Measurements from ENCODE around the gene DDIT4. TPM values are rescaled to one million over a fixed set of nuclear protein-coding genes. Genes with fewer than 3 reads are reported as not detected.
A peak's percentile ranks its signal among the peaks of the same experiment; 100 is the strongest.

The DDIT4 gene
- total RNA-seq, 1 experiment from 2014 or later = 462 TPM

DNA sequence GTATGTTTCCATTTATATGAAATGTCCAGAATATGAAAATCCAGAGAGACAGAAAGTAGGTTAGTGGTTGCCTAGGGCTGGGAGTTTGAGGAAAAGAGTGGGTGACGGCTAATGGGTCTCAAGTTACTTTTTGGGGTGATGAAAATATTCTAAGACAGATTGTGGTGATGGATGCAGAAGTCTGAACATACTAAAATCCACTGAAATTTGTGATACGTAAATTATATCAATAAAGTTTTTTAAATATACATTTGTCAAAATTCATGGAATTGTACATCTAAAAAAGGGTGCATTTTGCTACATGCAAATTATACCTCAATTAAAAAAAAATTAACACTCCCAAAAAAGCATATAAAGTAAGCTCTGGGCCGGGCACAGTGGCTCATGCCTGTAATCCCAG is 9.4 kb downstream of the DDIT4 start:
- RAD21 ChIA-PET (ENCODE audit: low non-redundant PET in 1 of 2, low total read pairs in 2 of 2, uncharacterized antibody in 2 of 2, unreplicated experiment in 2 of 2) = no interaction called here
- BruUV-seq (replicated peaks) = no TSS peak
- H3K9me3 ChIP-seq (ENCODE audit: control insufficient read depth in 1 of 2, insufficient read depth in 1 of 2, low read depth in 1 of 2, low read length in 2 of 2) = no peaks in the 10 kb centered on the region
- no peak overlapping the region for H3K9ac ChIP-seq (ENCODE audit: low read length)
- intact Hi-C loops (cut with micrococcal nuclease) = no loop called here
- H3K4me2 ChIP-seq (ENCODE audit: low read length) = no peak overlapping the region
- no peaks in the 10 kb centered on the region for H3K9me2 ChIP-seq (ENCODE audit: insufficient read depth)
- POLR2A ChIA-PET = interaction anchor here (0.7 to 13.5 kb wide), 5 partner anchors 9 to 636 kb away, joined by 3 to 274 read pairs (median 7); partner anchors contain the start of gene DDIT4
- H4K20me1 ChIP-seq (ENCODE audit: insufficient read depth) = no peaks in the 10 kb centered on the region
- H3K27me3 ChIP-seq (ENCODE audit: insufficient read depth, low read length) = no peaks in the 10 kb centered on the region
- no peak overlapping the region for H3K27ac ChIP-seq (ENCODE audit: low read depth, low read length)
- TF ChIP-seq SIN3A (IDR thresholded peaks at IDR 0.05; ENCODE audit: low read depth) (no peak), POLR2A (IDR thresholded peaks at IDR 0.05; ENCODE audit: borderline replicate concordance, extremely low read depth, insufficient read depth, insufficient read length) (no peak), SRF (IDR thresholded peaks at IDR 0.05; ENCODE audit: low read depth) (no peak), EZH2 (IDR thresholded peaks at IDR 0.05) (no peak)
- ATAC-seq = no peak
- CTCF ChIA-PET = no interaction called here
- peaks cover 9 to 25% of the 10 kb centered on the region in 2 experiments; a peak in 3 of 4 replicates for H3K4me1 ChIP-seq (ENCODE audit: control insufficient read depth in 1 of 2, insufficient read depth in 2 of 2, low read length in 2 of 2)
- no peaks in the 10 kb centered on the region for H3K79me2 ChIP-seq (ENCODE audit: insufficient read depth, low read length)
- DNase-seq (ENCODE audit: low read depth, low spot score) = no peak
- H3K36me3 ChIP-seq (ENCODE audit: control insufficient read depth in 1 of 2, insufficient read depth in 2 of 2, low read length in 2 of 2) = no peaks in the 10 kb centered on the region
- no peak overlapping the region for H3K4me3 ChIP-seq (replicated peaks in 1 of 2; ENCODE audit: low read depth in 1 of 2, low read length in 2 of 2)
- no peak overlapping the region for H2AFZ ChIP-seq (ENCODE audit: low read depth, low read length, poor library complexity, severe bottlenecking)

DNA sequence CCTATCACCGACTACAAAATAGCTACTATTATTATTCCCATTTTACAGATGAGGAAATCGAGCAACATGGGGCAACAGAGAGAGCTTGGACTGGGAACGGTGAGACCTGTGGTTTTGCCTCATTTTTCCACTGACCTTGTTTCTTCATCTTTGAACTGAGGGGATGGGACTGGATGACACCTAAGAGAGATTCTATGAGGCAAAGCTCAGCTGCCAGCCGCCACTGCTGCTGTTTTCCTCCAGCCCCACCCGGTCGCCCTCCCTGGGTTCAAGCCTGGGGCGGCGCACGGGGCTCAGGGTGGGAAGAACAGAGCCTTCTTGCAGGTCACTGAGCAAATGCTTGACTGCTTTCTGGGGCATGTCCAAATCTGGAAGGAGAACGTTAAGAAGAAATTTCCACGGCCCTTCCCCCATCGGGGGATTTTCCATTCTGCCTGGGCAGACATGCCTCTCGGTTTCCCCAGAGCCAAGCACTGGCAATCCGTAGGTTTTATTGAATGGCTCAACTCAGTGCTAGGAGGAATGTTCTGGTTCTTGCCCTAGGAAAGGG is 12.3 kb downstream of the DDIT4 start:
- Histone ChIP-seq H3K4me3 (replicated peaks in 1 of 2; ENCODE audit: low read depth in 1 of 2, low read length in 2 of 2) (no peak overlapping the region), H3K27me3 (ENCODE audit: insufficient read depth, low read length) (no peaks in the 10 kb centered on the region), H3K4me2 (ENCODE audit: low read length) (peak overlapping the region; percentile 27), H3K79me2 (ENCODE audit: insufficient read depth, low read length) (no peaks in the 10 kb centered on the region), H3K9me2 (ENCODE audit: insufficient read depth) (no peaks in the 10 kb centered on the region), H4K20me1 (ENCODE audit: insufficient read depth) (no peaks in the 10 kb centered on the region), H3K4me1 (ENCODE audit: control insufficient read depth in 1 of 2, insufficient read depth in 2 of 2, low read length in 2 of 2) (peaks cover 9 to 38% of the 10 kb centered on the region in 2 experiments; a peak in 3 of 4 replicates), H3K27ac (ENCODE audit: low read depth, low read length) (no peak overlapping the region), H3K9me3 (ENCODE audit: control insufficient read depth in 1 of 2, insufficient read depth in 1 of 2, low read depth in 1 of 2, low read length in 2 of 2) (no peaks in the 10 kb centered on the region), H2AFZ (ENCODE audit: low read depth, low read length, poor library complexity, severe bottlenecking) (no peak overlapping the region), H3K36me3 (ENCODE audit: control insufficient read depth in 1 of 2, insufficient read depth in 2 of 2, low read length in 2 of 2) (no peaks in the 10 kb centered on the region), H3K9ac (ENCODE audit: low read length) (no peak overlapping the region)
- no TSS peak for BruUV-seq (replicated peaks)
- DNase-seq (ENCODE audit: low read depth, low spot score) (no peak), ATAC-seq (no peak)
- RAD21 ChIA-PET (ENCODE audit: low non-redundant PET in 1 of 2, low total read pairs in 2 of 2, uncharacterized antibody in 2 of 2, unreplicated experiment in 2 of 2) = no interaction called here
- CTCF ChIA-PET = no interaction called here
- TF ChIP-seq SRF (IDR thresholded peaks at IDR 0.05; ENCODE audit: low read depth) (no peak), FOSL1 (IDR thresholded peaks at IDR 0.05; ENCODE audit: low read depth) (no peak), POLR2A (IDR thresholded peaks at IDR 0.05; ENCODE audit: borderline replicate concordance, extremely low read depth, insufficient read depth, insufficient read length) (no peak), RAD21 (IDR thresholded peaks at IDR 0.05; ENCODE audit: low read depth) (no peak), SP1 (IDR thresholded peaks at IDR 0.05; ENCODE audit: low read depth) (no peak), POLR2AphosphoS5 (IDR thresholded peaks at IDR 0.05; ENCODE audit: low read depth, low read length) (no peak), YY1 (IDR thresholded peaks at IDR 0.05; ENCODE audit: extremely low read depth, insufficient replicate concordance, low read depth, low read length) (no peak), CEBPB (IDR thresholded peaks at IDR 0.05; ENCODE audit: low read depth) (no peak), EGR1 (IDR thresholded peaks at IDR 0.05; ENCODE audit: low read depth) (no peak)
- POLR2A ChIA-PET = interaction anchor here (1.0 to 15.0 kb wide), 2 partner anchors 9 to 13 kb away, joined by 3 to 371 read pairs; partner anchors contain the start of gene DDIT4
- intact Hi-C loops (cut with micrococcal nuclease) = no loop called here

Data from HCT116 (cell line).